Measurements from ENCODE around the gene FGFR2. TPM values are rescaled to one million over a fixed set of nuclear protein-coding genes. Genes with fewer than 3 reads are reported as not detected.
"Not testable (repeated sequence)": the region's sequence is repeated elsewhere in the genome, so short reads cannot be mapped to it uniquely, and the experiment has no call there.

FGFR2 gene
- total RNA-seq, 5 donors from 2014 or later (not counting 1 experiment from before 2014, with no cell fraction given), result 0.49 to 1.8 (median 0.70) TPM

DNA sequence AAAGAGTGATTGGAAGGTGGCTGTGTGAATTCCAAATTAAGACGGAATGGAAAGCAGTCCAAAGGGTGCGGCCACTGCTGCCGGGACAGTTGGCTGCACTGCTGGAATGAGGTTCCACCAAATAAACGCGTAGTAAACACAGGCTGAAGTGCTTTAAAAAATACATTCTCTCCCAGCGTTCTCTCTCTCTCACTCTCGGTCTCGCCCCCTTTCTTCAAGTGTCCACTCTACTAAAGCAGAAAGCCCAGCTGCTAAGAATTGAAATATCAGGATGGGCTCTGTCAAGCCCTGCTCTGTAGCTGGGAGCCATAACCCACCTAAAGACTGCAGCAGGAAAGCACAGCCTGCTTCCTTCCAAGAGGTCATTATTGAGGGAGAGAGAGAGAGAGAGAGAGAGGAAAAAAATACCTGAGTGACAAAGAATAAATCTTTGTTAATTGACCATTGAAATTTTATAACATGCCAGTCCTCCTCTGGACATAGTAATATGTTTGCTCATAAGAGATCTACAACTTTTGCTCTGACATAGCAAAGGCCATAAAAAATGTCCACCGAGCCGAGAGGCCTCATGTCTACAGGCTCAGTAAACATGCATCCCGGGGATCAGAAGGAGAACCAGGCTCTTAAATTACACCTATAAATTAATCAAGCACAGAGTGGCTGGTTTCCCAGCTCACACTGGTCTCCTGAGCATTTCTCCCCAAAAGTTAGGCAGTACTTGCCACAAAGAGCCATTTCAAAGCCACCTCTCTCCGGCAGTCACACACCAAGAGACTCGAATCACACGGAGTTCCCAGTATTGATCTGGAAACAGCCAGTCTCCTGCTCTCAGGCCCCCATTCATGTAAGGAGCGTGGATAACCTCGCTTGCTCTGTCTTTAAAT lies 72.8 kb downstream of the FGFR2 start:
- no peak for ATAC-seq (replicated peaks in 1 of 4)
- no peaks in the 10 kb centered on the region for H3K36me3 Mint-ChIP-seq
- CTCF ChIA-PET, result no interaction called here
- H3K4me3 ChIP-seq (ENCODE audit: control insufficient read depth in 1 of 2, extremely low read depth in 1 of 2, low read length in 1 of 2), result no peak overlapping the region
- H3K4me3 Mint-ChIP-seq, result no peak overlapping the region
- H3K36me3 ChIP-seq (ENCODE audit: control insufficient read depth in 2 of 2, extremely low read depth in 1 of 2, insufficient read depth in 1 of 2, low read length in 1 of 2), result no peaks in the 10 kb centered on the region
- no peak overlapping the region for H3K27ac ChIP-seq (ENCODE audit: low read length)
- peaks cover 0 to 4% of the 10 kb centered on the region in 2 experiments for H3K27me3 ChIP-seq (replicated peaks in 1 of 2; ENCODE audit: control insufficient read depth in 2 of 2, extremely low read depth in 1 of 2, insufficient read depth in 2 of 2, low read length in 1 of 2)
- 93% methylated on average over 12 of the region's 16 CpGs for WGBS (ENCODE audit: insufficient coverage)
- no peak overlapping the region for H3K27ac Mint-ChIP-seq
- no peaks in the 10 kb centered on the region for H3K9me3 ChIP-seq
- peaks cover 0 to 2% (median 0%) of the 10 kb centered on the region in 3 donors for H3K4me1 Mint-ChIP-seq
- no peak for DNase-seq
- no peaks in the 10 kb centered on the region for H3K27me3 Mint-ChIP-seq
- peaks cover 0 to 4% (median 3%) of the 10 kb centered on the region in 3 donors for H3K9me3 Mint-ChIP-seq
- H3K4me1 ChIP-seq (ENCODE audit: control insufficient read depth in 1 of 2, extremely low read depth in 1 of 2, insufficient read depth in 2 of 2, low read length in 2 of 2), result no peaks in the 10 kb centered on the region
- POLR2A ChIA-PET, result interaction anchor here in 1 of 2 donors (0.7 kb wide), 1 partner anchor 582 kb away, joined by 4 read pairs; no protein-coding TSS in a partner anchor

- no peaks in the 10 kb centered on the region for H3K36me3 ChIP-seq (ENCODE audit: control insufficient read depth in 2 of 2, extremely low read depth in 1 of 2, insufficient read depth in 1 of 2, low read length in 1 of 2)
- DNase-seq (no peak), ATAC-seq (replicated peaks in 1 of 4) (no peak)
- no peak overlapping the region for H3K27ac Mint-ChIP-seq
- H3K4me3 Mint-ChIP-seq, result no peak overlapping the region
- no peaks in the 10 kb centered on the region for H3K4me1 ChIP-seq (ENCODE audit: control insufficient read depth in 1 of 2, extremely low read depth in 1 of 2, insufficient read depth in 2 of 2, low read length in 2 of 2)
- POLR2A ChIA-PET, result no interaction called here
- H3K9me3 ChIP-seq, result no peaks in the 10 kb centered on the region
- no peak overlapping the region for H3K4me3 ChIP-seq (ENCODE audit: control insufficient read depth in 1 of 2, extremely low read depth in 1 of 2, low read length in 1 of 2)
- CTCF ChIA-PET, result no interaction called here
- H3K27me3 ChIP-seq (replicated peaks in 1 of 2; ENCODE audit: control insufficient read depth in 2 of 2, extremely low read depth in 1 of 2, insufficient read depth in 2 of 2, low read length in 1 of 2), result peaks cover 0 to 4% of the 10 kb centered on the region in 2 experiments
- peaks cover 0 to 2% (median 0%) of the 10 kb centered on the region in 3 donors for H3K4me1 Mint-ChIP-seq
- 82% methylated on average over 13 of the region's 17 CpGs for WGBS (ENCODE audit: insufficient coverage)
- no peak overlapping the region for H3K27ac ChIP-seq (ENCODE audit: low read length)
- H3K36me3 Mint-ChIP-seq, result no peaks in the 10 kb centered on the region
- no peaks in the 10 kb centered on the region for H3K27me3 Mint-ChIP-seq
- peaks cover 0 to 4% (median 3%) of the 10 kb centered on the region in 3 donors for H3K9me3 Mint-ChIP-seq
Measured at GRCh38 chr10:121524157-121524817, 74.0 kb downstream of the FGFR2 start.

- no CpG with 5 or more reads among the region's 1 CpG for WGBS (ENCODE audit: insufficient coverage)
- no peak overlapping the region for H3K27ac Mint-ChIP-seq
- H3K27ac ChIP-seq (ENCODE audit: low read length), result no peak overlapping the region
- peaks cover 0 to 4% (median 3%) of the 10 kb centered on the region in 3 donors for H3K9me3 Mint-ChIP-seq
- no peaks in the 10 kb centered on the region for H3K36me3 Mint-ChIP-seq
- ChIA-PET CTCF (no interaction called here), POLR2A (no interaction called here)
- H3K27me3 ChIP-seq (replicated peaks in 1 of 2; ENCODE audit: control insufficient read depth in 2 of 2, extremely low read depth in 1 of 2, insufficient read depth in 2 of 2, low read length in 1 of 2), result peaks cover 0 to 4% of the 10 kb centered on the region in 2 experiments
- H3K4me3 Mint-ChIP-seq, result no peak overlapping the region
- no peak overlapping the region for H3K4me3 ChIP-seq (ENCODE audit: control insufficient read depth in 1 of 2, extremely low read depth in 1 of 2, low read length in 1 of 2)
- H3K4me1 Mint-ChIP-seq, result peaks cover 0 to 2% (median 0%) of the 10 kb centered on the region in 3 donors
- H3K36me3 ChIP-seq (ENCODE audit: control insufficient read depth in 2 of 2, extremely low read depth in 1 of 2, insufficient read depth in 1 of 2, low read length in 1 of 2), result no peaks in the 10 kb centered on the region
- H3K27me3 Mint-ChIP-seq, result no peaks in the 10 kb centered on the region
- no peaks in the 10 kb centered on the region for H3K4me1 ChIP-seq (ENCODE audit: control insufficient read depth in 1 of 2, extremely low read depth in 1 of 2, insufficient read depth in 2 of 2, low read length in 2 of 2)
- no peaks in the 10 kb centered on the region for H3K9me3 ChIP-seq
- ATAC-seq (replicated peaks in 1 of 4) (no peak), DNase-seq (no peak)
Measured at GRCh38 chr10:121522831-121523230, 75.4 kb downstream of the FGFR2 start.

- WGBS (ENCODE audit: insufficient coverage), result 65% methylated on average over 5 of the region's 11 CpGs
- POLR2A ChIA-PET, result no interaction called here
- H3K27ac ChIP-seq (ENCODE audit: low read length), result no peak overlapping the region
- H3K9me3 ChIP-seq, result no peaks in the 10 kb centered on the region
- H3K4me3 Mint-ChIP-seq, result no peak overlapping the region
- H3K27ac Mint-ChIP-seq, result no peak overlapping the region
- H3K36me3 ChIP-seq (ENCODE audit: control insufficient read depth in 2 of 2, extremely low read depth in 1 of 2, insufficient read depth in 1 of 2, low read length in 1 of 2), result no peaks in the 10 kb centered on the region
- no peak for ATAC-seq (replicated peaks in 1 of 4)
- H3K4me1 ChIP-seq (ENCODE audit: control insufficient read depth in 1 of 2, extremely low read depth in 1 of 2, insufficient read depth in 2 of 2, low read length in 2 of 2), result no peaks in the 10 kb centered on the region
- peaks cover 0 to 4% (median 3%) of the 10 kb centered on the region in 3 donors for H3K9me3 Mint-ChIP-seq
- H3K4me3 ChIP-seq (ENCODE audit: control insufficient read depth in 1 of 2, extremely low read depth in 1 of 2, low read length in 1 of 2), result no peak overlapping the region
- peaks cover 2 to 4% of the 10 kb centered on the region in 2 experiments for H3K27me3 ChIP-seq (replicated peaks in 1 of 2; ENCODE audit: control insufficient read depth in 2 of 2, extremely low read depth in 1 of 2, insufficient read depth in 2 of 2, low read length in 1 of 2)
- H3K4me1 Mint-ChIP-seq, result peaks cover 0 to 2% (median 0%) of the 10 kb centered on the region in 3 donors
- CTCF ChIA-PET, result no interaction called here
- H3K27me3 Mint-ChIP-seq, result no peaks in the 10 kb centered on the region
- no peak for DNase-seq
- H3K36me3 Mint-ChIP-seq, result no peaks in the 10 kb centered on the region
Measured at GRCh38 chr10:121521794-121522556, 76.3 kb downstream of the FGFR2 start.

DNA sequence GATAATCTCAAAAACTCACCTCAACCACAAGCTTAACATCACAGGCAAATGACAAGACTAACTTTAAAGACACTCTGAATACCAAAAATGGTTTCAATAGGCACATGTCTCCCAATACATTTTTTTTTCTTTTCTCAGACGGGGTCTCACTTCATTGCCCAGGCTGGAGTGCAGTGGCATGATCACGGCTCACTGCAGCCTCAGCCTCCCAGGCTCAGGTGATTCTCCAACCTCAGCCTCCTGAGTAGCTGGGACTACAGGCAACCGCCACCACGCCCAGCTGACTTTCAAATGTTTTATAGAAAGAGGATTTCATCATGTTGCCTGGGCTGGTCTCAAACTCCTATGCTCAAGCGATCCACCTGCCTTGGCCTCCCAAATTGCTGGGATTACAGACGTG lies 77.7 kb downstream of the FGFR2 start:
- H3K27me3 ChIP-seq (replicated peaks in 1 of 2; ENCODE audit: control insufficient read depth in 2 of 2, extremely low read depth in 1 of 2, insufficient read depth in 2 of 2, low read length in 1 of 2); H3K9me3 Mint-ChIP-seq; H3K4me1 Mint-ChIP-seq; H3K4me3 Mint-ChIP-seq; H3K27ac ChIP-seq (ENCODE audit: low read length); DNase-seq; H3K27me3 Mint-ChIP-seq; POLR2A ChIA-PET; H3K27ac Mint-ChIP-seq; H3K36me3 ChIP-seq (ENCODE audit: control insufficient read depth in 2 of 2, extremely low read depth in 1 of 2, insufficient read depth in 1 of 2, low read length in 1 of 2); ATAC-seq (replicated peaks in 1 of 4); CTCF ChIA-PET; H3K4me3 ChIP-seq (ENCODE audit: control insufficient read depth in 1 of 2, extremely low read depth in 1 of 2, low read length in 1 of 2); H3K36me3 Mint-ChIP-seq; H3K4me1 ChIP-seq (ENCODE audit: control insufficient read depth in 1 of 2, extremely low read depth in 1 of 2, insufficient read depth in 2 of 2, low read length in 2 of 2); H3K9me3 ChIP-seq: not testable (repeated sequence)
- 89% methylated on average over 3 of the region's 6 CpGs for WGBS (ENCODE audit: insufficient coverage)

DNA sequence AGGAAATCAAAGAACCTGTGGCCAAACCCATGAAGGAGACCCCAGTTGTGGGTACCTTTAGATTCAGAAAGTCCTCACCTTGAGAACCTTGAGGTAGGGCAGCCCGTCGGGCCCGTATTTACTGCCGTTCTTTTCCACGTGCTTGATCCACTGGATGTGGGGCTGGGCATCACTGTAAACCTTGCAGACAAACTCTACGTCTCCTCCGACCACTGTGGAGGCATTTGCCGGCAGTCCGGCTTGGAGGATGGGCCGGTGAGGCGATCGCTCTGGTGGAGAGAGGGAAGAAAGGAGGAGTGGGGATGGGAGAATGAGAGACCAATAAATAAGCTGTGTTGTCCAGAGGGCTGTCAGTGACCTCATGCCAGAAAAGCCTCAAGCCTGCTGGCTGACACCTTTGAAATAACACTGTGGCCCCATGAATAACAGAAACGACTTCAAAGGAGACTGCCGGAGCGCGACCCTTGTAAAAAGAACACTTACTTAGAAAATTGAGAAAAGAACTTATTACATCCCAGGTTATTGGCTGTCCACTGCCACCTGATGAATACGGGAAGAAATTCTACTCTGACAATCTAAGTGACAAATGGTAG lies 78.2 kb downstream of the FGFR2 start:
- peaks cover 0 to 4% (median 3%) of the 10 kb centered on the region in 3 donors for H3K9me3 Mint-ChIP-seq
- H3K36me3 ChIP-seq (ENCODE audit: control insufficient read depth in 2 of 2, extremely low read depth in 1 of 2, insufficient read depth in 1 of 2, low read length in 1 of 2), result no peaks in the 10 kb centered on the region
- POLR2A ChIA-PET, result no interaction called here
- no peak overlapping the region for H3K4me3 ChIP-seq (ENCODE audit: control insufficient read depth in 1 of 2, extremely low read depth in 1 of 2, low read length in 1 of 2)
- no peak for DNase-seq
- CTCF ChIA-PET, result no interaction called here
- peaks cover 2 to 4% of the 10 kb centered on the region in 2 experiments for H3K27me3 ChIP-seq (replicated peaks in 1 of 2; ENCODE audit: control insufficient read depth in 2 of 2, extremely low read depth in 1 of 2, insufficient read depth in 2 of 2, low read length in 1 of 2)
- whole genome bisulfite sequencing (ENCODE audit: insufficient coverage), result 89% methylated on average over 14 of the region's 17 CpGs
- no peaks in the 10 kb centered on the region for H3K4me1 ChIP-seq (ENCODE audit: control insufficient read depth in 1 of 2, extremely low read depth in 1 of 2, insufficient read depth in 2 of 2, low read length in 2 of 2)
- peaks cover 0 to 4% (median 0%) of the 10 kb centered on the region in 3 donors for H3K4me1 Mint-ChIP-seq
- no peak overlapping the region for H3K27ac ChIP-seq (ENCODE audit: low read length)
- H3K27ac Mint-ChIP-seq, result no peak overlapping the region
- no peaks in the 10 kb centered on the region for H3K36me3 Mint-ChIP-seq
- H3K9me3 ChIP-seq, result no peaks in the 10 kb centered on the region
- no peaks in the 10 kb centered on the region for H3K27me3 Mint-ChIP-seq
- no peak for ATAC-seq (replicated peaks in 1 of 4)
- H3K4me3 Mint-ChIP-seq, result no peak overlapping the region
